Stomach (tissue), 4 donors: ENCODE measurements around the gene DAZAP2.

Source experiments
- CTCF ChIP-seq, 7 experiments: fragments of 450-650 bp in 4 of 7; fragments of 200-600 bp in 3 of 7; sonication (generic) in 3 of 7; IDR thresholded peaks; one replicate each; pipeline ENCODE4 v1.5.1; 2016 to 2019; ENCODE audit warnings: antibody characterized with exemption in 7 of 7, control low read depth in 2 of 7, mild to moderate bottlenecking in 1 of 7
- EP300 ChIP-seq: sonication (generic); formaldehyde crosslinking; IDR thresholded peaks from one replicate; pipeline ENCODE4 v1.6.1; 2017; ENCODE audit warnings: antibody characterized with exemption
- POLR2A ChIP-seq, 4 donors: fragments of 450-650 bp; IDR thresholded peaks; one replicate each; pipeline ENCODE4 v1.6.1; 2016; ENCODE audit warnings: antibody characterized with exemption in 4 of 4, control low read depth in 2 of 4, mild to moderate bottlenecking in 1 of 4, moderate library complexity in 1 of 4
- POLR2AphosphoS5 ChIP-seq, 3 donors: sonication (generic); formaldehyde crosslinking; IDR thresholded peaks; one replicate each; pipeline ENCODE4 v1.6.1; 2016; ENCODE audit warnings: antibody characterized with exemption in 3 of 3

- TF ChIP-seq POLR2A (IDR thresholded peaks at IDR 0.05): no peak
- peak in 1 of 7 experiments; percentile 9 for TF ChIP-seq CTCF (IDR thresholded peaks at IDR 0.05)
- TF ChIP-seq POLR2AphosphoS5 (IDR thresholded peaks at IDR 0.05): peak in 2 of 3 donors; percentile 51 to 58
- TF ChIP-seq EP300: no peak
Observed at GRCh38 chr12:51218607-51219161, 19.9 kb upstream of the DAZAP2 start.
